ENCODE data around the gene FCRL6.

GRCh38 chr1:159786465-159786864, 15.7 kb upstream of the FCRL6 start:
- TF ChIP-seq CTCF (IDR thresholded peaks at IDR 0.05) (no peak), POLR2A (IDR thresholded peaks at IDR 0.05) (no peak)
